Measurements from ENCODE around the gene GPR180. TPM values are rescaled to one million over a fixed set of nuclear protein-coding genes. Genes with fewer than 3 reads are reported as not detected.

Gene GPR180
- total and polyA plus RNA-seq, 8 donors = 1.0 to 3.2 (median 2.3) TPM

GRCh38 chr13:94609196-94609595, 7.5 kb downstream of the GPR180 start:
- Histone ChIP-seq H3K4me1 (no peaks in the 10 kb centered on the region), H3K36me3 (peaks cover 0 to 3% (median 0%) of the 10 kb centered on the region in 3 donors), H3K27me3 (no peaks in the 10 kb centered on the region), H3K9me3 (no peaks in the 10 kb centered on the region), H3K4me3 (no peak overlapping the region), H3K27ac (no peak overlapping the region)
- intact Hi-C loops (cut with DNase I) = no loop called here
- no peak for ATAC-seq
- no peak for FAIRE-seq
- 92 to 96% methylated on average over 2 of the region's 2 CpGs for WGBS, 2 donors
- no peak for TF ChIP-seq CTCF (IDR thresholded peaks at IDR 0.05)
- no peak for DNase-seq

GRCh38 chr13:94610475-94610874, 8.8 kb downstream of the GPR180 start:
- no peak for ATAC-seq
- Histone ChIP-seq H3K27ac (no peak overlapping the region), H3K36me3 (peaks cover 0 to 3% (median 0%) of the 10 kb centered on the region in 3 donors), H3K4me1 (no peaks in the 10 kb centered on the region), H3K4me3 (no peak overlapping the region), H3K9me3 (no peaks in the 10 kb centered on the region), H3K27me3 (no peaks in the 10 kb centered on the region)
- intact Hi-C loops (cut with DNase I) = loop anchor here in 1 of 3 donors (10.0 kb wide), 1 partner anchor 176 kb away; no protein-coding TSS in a partner anchor
- TF ChIP-seq CTCF (IDR thresholded peaks at IDR 0.05) = no peak
- FAIRE-seq = no peak
- no peak for DNase-seq
- WGBS, 2 donors = 90 to 95% methylated on average over 5 of the region's 5 CpGs

- H3K4me1 ChIP-seq = no peaks in the 10 kb centered on the region
- H3K27ac ChIP-seq = no peak overlapping the region
- FAIRE-seq = no peak
- H3K4me3 ChIP-seq = no peak overlapping the region
- no peak for TF ChIP-seq CTCF (IDR thresholded peaks at IDR 0.05)
- no peaks in the 10 kb centered on the region for H3K9me3 ChIP-seq
- no peak for ATAC-seq
- H3K36me3 ChIP-seq = peaks cover 0 to 3% (median 0%) of the 10 kb centered on the region in 3 donors
- no peak for DNase-seq
- no peaks in the 10 kb centered on the region for H3K27me3 ChIP-seq
- WGBS, 2 donors = 50 to 52% methylated on average over 4 of the region's 4 CpGs
- intact Hi-C loops (cut with DNase I) = loop anchor here in 1 of 3 donors (10.0 kb wide), 1 partner anchor 177 kb away; no protein-coding TSS in a partner anchor
Measured at GRCh38 chr13:94612050-94612449, 10.4 kb downstream of the GPR180 start.

GRCh38 chr13:94613051-94613450, 11.4 kb downstream of the GPR180 start:
- no peaks in the 10 kb centered on the region for H3K27me3 ChIP-seq
- DNase-seq (no peak), FAIRE-seq (no peak), ATAC-seq (no peak)
- no peaks in the 10 kb centered on the region for H3K9me3 ChIP-seq
- H3K27ac ChIP-seq = no peak overlapping the region
- TF ChIP-seq CTCF (IDR thresholded peaks at IDR 0.05) = no peak
- intact Hi-C loops (cut with DNase I) = loop anchor here in 1 of 3 donors (10.0 kb wide), 1 partner anchor 178 kb away; no protein-coding TSS in a partner anchor
- no peaks in the 10 kb centered on the region for H3K4me1 ChIP-seq
- no peak overlapping the region for H3K4me3 ChIP-seq
- H3K36me3 ChIP-seq = peaks cover 0 to 3% (median 0%) of the 10 kb centered on the region in 3 donors

GRCh38 chr13:94617389-94618000, 15.8 kb downstream of the GPR180 start:
- H3K36me3 ChIP-seq = peaks cover 0 to 5% (median 0%) of the 10 kb centered on the region in 3 donors
- WGBS, 2 donors = 46 to 55% methylated on average over 4 of the region's 4 CpGs
- no peak overlapping the region for H3K4me3 ChIP-seq
- intact Hi-C loops (cut with DNase I) = loop anchor here in 2 of 3 donors (5.0 to 10.0 kb wide), 2 partner anchors 183 to 185 kb away; no protein-coding TSS in a partner anchor
- no peaks in the 10 kb centered on the region for H3K27me3 ChIP-seq
- H3K9me3 ChIP-seq = no peaks in the 10 kb centered on the region
- peak; percentile 71 to 88 (median 86) for ATAC-seq
- DNase-seq = no peak
- no peaks in the 10 kb centered on the region for H3K4me1 ChIP-seq
- H3K27ac ChIP-seq = no peak overlapping the region
- TF ChIP-seq CTCF (IDR thresholded peaks at IDR 0.05) = peak; percentile 8 to 48 (median 38)
- FAIRE-seq = peak; percentile 89
